ENCODE results near the gene ANAPC15.

Gene ANAPC15

GRCh38 chr11:72112978-72113808, 698 bp upstream of the ANAPC15 start:
- peaks cover 15% of the 10 kb centered on the region for H3K27me3 Mint-ChIP-seq (ENCODE audit: low read depth, poor library complexity)
- H3K9me3 Mint-ChIP-seq = peaks cover 7% of the 10 kb centered on the region
- TF ChIP-seq CTCF (IDR thresholded peaks at IDR 0.05) = no peak
- H3K4me1 Mint-ChIP-seq = peaks cover 25% of the 10 kb centered on the region
- peak overlapping the region; percentile 100 for H3K27ac Mint-ChIP-seq
- H3K36me3 Mint-ChIP-seq (ENCODE audit: low read depth) = peaks cover 6% of the 10 kb centered on the region
- no peak for DNase-seq
- peak overlapping the region; percentile 92 for H3K4me3 Mint-ChIP-seq

- TF ChIP-seq CTCF (IDR thresholded peaks at IDR 0.05) = no peak
- Mint-ChIP-seq H3K36me3 (ENCODE audit: low read depth) (peaks cover 9% of the 10 kb centered on the region), H3K9me3 (peaks cover 7% of the 10 kb centered on the region), H3K4me1 (peaks cover 24% of the 10 kb centered on the region), H3K27ac (peak overlapping the region; percentile 100), H3K4me3 (peak overlapping the region; percentile 92), H3K27me3 (ENCODE audit: low read depth, poor library complexity) (peaks cover 13% of the 10 kb centered on the region)
- DNase-seq = no peak
Observed at GRCh38 chr11:72111300-72112142, 974 bp downstream of the ANAPC15 start.

- Mint-ChIP-seq H3K36me3 (ENCODE audit: low read depth) (peaks cover 21% of the 10 kb centered on the region), H3K27ac (peak within 1 kb of the TSS; percentile 42), H3K27me3 (ENCODE audit: low read depth, poor library complexity) (peaks cover 3% of the 10 kb centered on the region), H3K4me1 (peaks cover 38% of the 10 kb centered on the region), H3K9me3 (peaks cover 3% of the 10 kb centered on the region), H3K4me3 (peak within 1 kb of the TSS; percentile 4)
- no peak for TF ChIP-seq CTCF (IDR thresholded peaks at IDR 0.05)
- DNase-seq = no peak
Observed at GRCh38 chr11:72105888-72106287, 6.6 kb downstream of the ANAPC15 start, which contains the start of gene TOMT. Gene TOMT, plus strand, starts transcription at chr11:72105924. Its CDS starts 28 bp downstream, at chr11:72105952.

- TF ChIP-seq CTCF (IDR thresholded peaks at IDR 0.05) = no peak
- peaks cover 44% of the 10 kb centered on the region for H3K4me1 Mint-ChIP-seq
- H3K9me3 Mint-ChIP-seq = peaks cover 3% of the 10 kb centered on the region
- peaks cover 3% of the 10 kb centered on the region for H3K27me3 Mint-ChIP-seq (ENCODE audit: low read depth, poor library complexity)
- peak overlapping the region; percentile 93 for H3K4me3 Mint-ChIP-seq
- DNase-seq = no peak
- H3K36me3 Mint-ChIP-seq (ENCODE audit: low read depth) = peaks cover 22% of the 10 kb centered on the region
- H3K27ac Mint-ChIP-seq = peak overlapping the region; percentile 96
Observed at GRCh38 chr11:72103754-72104167, 8.7 kb downstream of the ANAPC15 start.

- Mint-ChIP-seq H3K9me3 (peaks cover 3% of the 10 kb centered on the region), H3K4me3 (peak within 1 kb of the TSS; percentile 93), H3K27ac (peak within 1 kb of the TSS; percentile 96), H3K4me1 (peaks cover 44% of the 10 kb centered on the region), H3K36me3 (ENCODE audit: low read depth) (peaks cover 23% of the 10 kb centered on the region), H3K27me3 (ENCODE audit: low read depth, poor library complexity) (peaks cover 3% of the 10 kb centered on the region)
- peak; percentile 96 for DNase-seq
- peak; percentile 38 for TF ChIP-seq CTCF (IDR thresholded peaks at IDR 0.05)
Observed at GRCh38 chr11:72102946-72103753, 9.3 kb downstream of the ANAPC15 start, which contains the start of gene LAMTOR1. Gene LAMTOR1, minus strand, starts transcription at chr11:72103297. Its CDS starts 73 bp downstream, at chr11:72103224.

Data from nephron progenitor cell (in vitro differentiated cells).